ENCODE data around the gene RNGTT. TPM values are rescaled to one million over a fixed set of nuclear protein-coding genes. Genes with fewer than 3 reads are reported as not detected.

The RNGTT gene
- total and polyA plus RNA-seq, 10 of the 15 experiments (the other 5 are each of a cell fraction or from before 2014, with no cell fraction given), result 7.7 to 30.4 (median 22.2) TPM

DNA sequence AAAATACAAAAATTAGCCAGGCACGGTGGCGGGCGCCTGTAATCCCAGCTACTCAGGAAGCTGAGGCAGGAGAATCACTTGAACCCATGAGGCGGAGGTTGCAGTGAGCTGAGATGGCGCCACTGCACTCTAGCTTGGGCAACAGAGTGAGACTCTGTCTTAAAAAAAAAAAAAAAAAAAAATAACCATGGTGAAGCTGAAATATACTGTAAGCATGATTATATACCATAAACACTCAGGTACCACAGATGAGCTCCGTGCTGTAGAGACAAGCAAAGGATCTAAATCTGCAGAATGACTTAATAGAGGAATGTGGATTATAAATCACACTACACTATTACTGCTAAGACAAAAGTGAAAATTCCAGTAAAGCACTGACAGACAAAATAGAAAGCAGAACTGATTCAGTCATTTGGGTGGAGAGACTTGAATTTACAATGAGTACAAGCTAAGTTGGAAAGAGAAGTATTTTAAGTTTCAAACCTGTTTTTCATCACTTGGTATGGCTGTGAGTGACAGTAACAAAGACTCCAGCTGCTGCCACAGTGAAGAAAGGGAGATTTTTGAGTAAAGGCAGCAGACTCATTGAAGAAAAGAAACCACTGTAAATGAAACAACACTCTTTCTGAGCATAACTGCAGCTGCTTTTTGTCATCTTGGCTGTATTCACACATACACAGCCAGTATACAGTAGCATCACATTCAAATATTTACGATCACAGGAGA is 322.1 kb downstream of the RNGTT start (continued):
- TF ChIP-seq EGR1 (IDR thresholded peaks at IDR 0.05; ENCODE audit: borderline replicate concordance in 1 of 2, low read depth in 2 of 2, low read length in 2 of 2) (no peak), ATF3 (IDR thresholded peaks at IDR 0.05; ENCODE audit: borderline replicate concordance, extremely low read depth, low read depth, low read length) (no peak), NR2F1 (conservative IDR thresholded peaks at IDR 0.05) (no peak), NR2C2 (IDR thresholded peaks at IDR 0.05; ENCODE audit: borderline replicate concordance, control insufficient read depth, insufficient read length, low read depth) (no peak), MEF2A (IDR thresholded peaks at IDR 0.05; ENCODE audit: insufficient read depth, low read depth, low read length) (no peak), RAD21 (IDR thresholded peaks at IDR 0.05; ENCODE audit: insufficient read depth, low read depth, low read length) (no peak), MYB (IDR thresholded peaks at IDR 0.05; ENCODE audit: borderline replicate concordance, low read depth, low read length) (no peak), KDM1A (IDR thresholded peaks at IDR 0.05; ENCODE audit: borderline replicate concordance) (no peak), EZH2 (IDR thresholded peaks at IDR 0.05; ENCODE audit: borderline replicate concordance, control insufficient read depth, low read depth, low read length) (no peak), ZBED1 (IDR thresholded peaks at IDR 0.05; ENCODE audit: borderline replicate concordance) (peak; percentile 77; the same call in 1 of the 2 replicates), SREBF2 (IDR thresholded peaks at IDR 0.05; ENCODE audit: low read length) (no peak), ZZZ3 (IDR thresholded peaks at IDR 0.05; ENCODE audit: control insufficient read depth, insufficient read length, low read depth) (no peak), RAD51 (IDR thresholded peaks at IDR 0.05) (no peak), RUNX3 (IDR thresholded peaks at IDR 0.05; ENCODE audit: low read length) (peak; percentile 51), SMAD5 (IDR thresholded peaks at IDR 0.05; ENCODE audit: low read depth) (no peak), PML (IDR thresholded peaks at IDR 0.05; ENCODE audit: low read length) (no peak)
- TF ChIP-seq, protein P1, sequence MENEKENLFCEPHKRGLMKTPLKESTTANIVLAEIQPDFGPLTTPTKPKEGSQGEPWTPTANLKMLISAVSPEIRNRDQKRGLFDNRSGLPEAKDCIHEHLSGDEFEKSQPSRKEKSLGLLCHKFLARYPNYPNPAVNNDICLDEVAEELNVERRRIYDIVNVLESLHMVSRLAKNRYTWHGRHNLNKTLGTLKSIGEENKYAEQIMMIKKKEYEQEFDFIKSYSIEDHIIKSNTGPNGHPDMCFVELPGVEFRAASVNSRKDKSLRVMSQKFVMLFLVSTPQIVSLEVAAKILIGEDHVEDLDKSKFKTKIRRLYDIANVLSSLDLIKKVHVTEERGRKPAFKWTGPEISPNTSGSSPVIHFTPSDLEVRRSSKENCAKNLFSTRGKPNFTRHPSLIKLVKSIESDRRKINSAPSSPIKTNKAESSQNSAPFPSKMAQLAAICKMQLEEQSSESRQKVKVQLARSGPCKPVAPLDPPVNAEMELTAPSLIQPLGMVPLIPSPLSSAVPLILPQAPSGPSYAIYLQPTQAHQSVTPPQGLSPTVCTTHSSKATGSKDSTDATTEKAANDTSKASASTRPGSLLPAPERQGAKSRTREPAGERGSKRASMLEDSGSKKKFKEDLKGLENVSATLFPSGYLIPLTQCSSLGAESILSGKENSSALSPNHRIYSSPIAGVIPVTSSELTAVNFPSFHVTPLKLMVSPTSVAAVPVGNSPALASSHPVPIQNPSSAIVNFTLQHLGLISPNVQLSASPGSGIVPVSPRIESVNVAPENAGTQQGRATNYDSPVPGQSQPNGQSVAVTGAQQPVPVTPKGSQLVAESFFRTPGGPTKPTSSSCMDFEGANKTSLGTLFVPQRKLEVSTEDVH (IDR thresholded peaks at IDR 0.05; ENCODE audit: low read depth, partially characterized antibody), result no peak
- TF ChIP-seq, protein P2, sequence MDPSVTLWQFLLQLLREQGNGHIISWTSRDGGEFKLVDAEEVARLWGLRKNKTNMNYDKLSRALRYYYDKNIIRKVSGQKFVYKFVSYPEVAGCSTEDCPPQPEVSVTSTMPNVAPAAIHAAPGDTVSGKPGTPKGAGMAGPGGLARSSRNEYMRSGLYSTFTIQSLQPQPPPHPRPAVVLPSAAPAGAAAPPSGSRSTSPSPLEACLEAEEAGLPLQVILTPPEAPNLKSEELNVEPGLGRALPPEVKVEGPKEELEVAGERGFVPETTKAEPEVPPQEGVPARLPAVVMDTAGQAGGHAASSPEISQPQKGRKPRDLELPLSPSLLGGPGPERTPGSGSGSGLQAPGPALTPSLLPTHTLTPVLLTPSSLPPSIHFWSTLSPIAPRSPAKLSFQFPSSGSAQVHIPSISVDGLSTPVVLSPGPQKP (IDR thresholded peaks at IDR 0.05; ENCODE audit: low read depth, low read length), result no peak
- TF ChIP-seq, protein P3, sequence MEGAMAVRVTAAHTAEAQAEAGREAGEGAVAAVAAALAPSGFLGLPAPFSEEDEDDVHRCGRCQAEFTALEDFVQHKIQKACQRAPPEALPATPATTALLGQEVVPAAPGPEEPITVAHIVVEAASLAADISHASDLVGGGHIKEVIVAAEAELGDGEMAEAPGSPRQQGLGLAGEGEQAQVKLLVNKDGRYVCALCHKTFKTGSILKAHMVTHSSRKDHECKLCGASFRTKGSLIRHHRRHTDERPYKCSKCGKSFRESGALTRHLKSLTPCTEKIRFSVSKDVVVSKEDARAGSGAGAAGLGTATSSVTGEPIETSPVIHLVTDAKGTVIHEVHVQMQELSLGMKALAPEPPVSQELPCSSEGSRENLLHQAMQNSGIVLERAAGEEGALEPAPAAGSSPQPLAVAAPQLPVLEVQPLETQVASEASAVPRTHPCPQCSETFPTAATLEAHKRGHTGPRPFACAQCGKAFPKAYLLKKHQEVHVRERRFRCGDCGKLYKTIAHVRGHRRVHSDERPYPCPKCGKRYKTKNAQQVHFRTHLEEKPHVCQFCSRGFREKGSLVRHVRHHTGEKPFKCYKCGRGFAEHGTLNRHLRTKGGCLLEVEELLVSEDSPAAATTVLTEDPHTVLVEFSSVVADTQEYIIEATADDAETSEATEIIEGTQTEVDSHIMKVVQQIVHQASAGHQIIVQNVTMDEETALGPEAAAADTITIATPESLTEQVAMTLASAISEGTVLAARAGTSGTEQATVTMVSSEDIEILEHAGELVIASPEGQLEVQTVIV (IDR thresholded peaks at IDR 0.05; ENCODE audit: borderline replicate concordance, partially characterized antibody), result no peak
- TF ChIP-seq, protein P4, sequence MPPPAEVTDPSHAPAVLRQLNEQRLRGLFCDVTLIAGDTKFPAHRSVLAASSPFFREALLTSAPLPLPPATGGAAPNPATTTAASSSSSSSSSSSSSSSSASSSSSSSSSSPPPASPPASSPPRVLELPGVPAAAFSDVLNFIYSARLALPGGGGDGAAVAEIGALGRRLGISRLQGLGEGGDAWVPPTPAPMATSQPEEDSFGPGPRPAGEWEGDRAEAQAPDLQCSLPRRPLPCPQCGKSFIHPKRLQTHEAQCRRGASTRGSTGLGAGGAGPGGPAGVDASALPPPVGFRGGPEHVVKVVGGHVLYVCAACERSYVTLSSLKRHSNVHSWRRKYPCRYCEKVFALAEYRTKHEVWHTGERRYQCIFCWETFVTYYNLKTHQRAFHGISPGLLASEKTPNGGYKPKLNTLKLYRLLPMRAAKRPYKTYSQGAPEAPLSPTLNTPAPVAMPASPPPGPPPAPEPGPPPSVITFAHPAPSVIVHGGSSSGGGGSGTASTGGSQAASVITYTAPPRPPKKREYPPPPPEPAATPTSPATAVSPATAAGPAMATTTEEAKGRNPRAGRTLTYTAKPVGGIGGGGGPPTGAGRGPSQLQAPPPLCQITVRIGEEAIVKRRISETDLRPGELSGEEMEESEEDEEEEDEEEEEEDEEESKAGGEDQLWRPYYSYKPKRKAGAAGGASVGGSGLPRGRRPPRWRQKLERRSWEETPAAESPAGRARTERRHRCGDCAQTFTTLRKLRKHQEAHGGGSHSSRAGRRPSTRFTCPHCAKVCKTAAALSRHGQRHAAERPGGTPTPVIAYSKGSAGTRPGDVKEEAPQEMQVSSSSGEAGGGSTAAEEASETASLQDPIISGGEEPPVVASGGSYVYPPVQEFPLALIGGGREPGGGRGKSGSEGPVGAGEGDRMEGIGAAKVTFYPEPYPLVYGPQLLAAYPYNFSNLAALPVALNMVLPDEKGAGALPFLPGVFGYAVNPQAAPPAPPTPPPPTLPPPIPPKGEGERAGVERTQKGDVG (CRISPR knock-in tag; IDR thresholded peaks at IDR 0.05), result no peak
